GM18951 (cell line): ENCODE results near the gene MRPL14.

Source experiments
- POLR2A ChIP-seq: IDR thresholded peaks from 4 replicates; pipeline ENCODE4 v1.6.1; 2011; ENCODE audit warnings: mild to moderate bottlenecking; ENCODE audit not compliant: insufficient read length, insufficient read depth; ENCODE audit errors: extremely low read depth
- in situ Hi-C: fragments of 300-500 bp; cut with MboI; formaldehyde crosslinking; loops from one replicate; pipeline ENCODE4 v1.12.0; 2022; ENCODE audit warnings: low sequenced_read_pairs, mixed read lengths, inconsistent platforms; ENCODE audit not compliant: unreplicated experiment

The MRPL14 gene

GRCh38 chr6:44142835-44143234 is 15.6 kb upstream of the MRPL14 start:
- no peak for TF ChIP-seq POLR2A
- in situ Hi-C loops, result no loop called here

GRCh38 chr6:44139351-44139743 is 12.1 kb upstream of the MRPL14 start:
- in situ Hi-C loops, result no loop called here
- TF ChIP-seq POLR2A, result no peak

GRCh38 chr6:44138717-44139350 is 11.6 kb upstream of the MRPL14 start:
- in situ Hi-C loops, result no loop called here
- TF ChIP-seq POLR2A, result no peak

- in situ Hi-C loops, result no loop called here
- no peak for TF ChIP-seq POLR2A
These were observed 8.6 kb upstream of the MRPL14 start for GRCh38 chr6:44135875-44136274.

- no peak for TF ChIP-seq POLR2A
- in situ Hi-C loops, result no loop called here
These were observed 8.0 kb upstream of the MRPL14 start for GRCh38 chr6:44135173-44135758.

- no peak for TF ChIP-seq POLR2A
- in situ Hi-C loops, result no loop called here
These were observed 6.9 kb upstream of the MRPL14 start for GRCh38 chr6:44133981-44134711.

GRCh38 chr6:44133003-44133931 is 6.0 kb upstream of the MRPL14 start:
- in situ Hi-C loops, result no loop called here
- no peak for TF ChIP-seq POLR2A

- no peak for TF ChIP-seq POLR2A
- in situ Hi-C loops, result no loop called here
These were observed 5.2 kb upstream of the MRPL14 start for GRCh38 chr6:44132476-44132875.

GRCh38 chr6:44131892-44132291 is 4.6 kb upstream of the MRPL14 start:
- TF ChIP-seq POLR2A, result no peak
- in situ Hi-C loops, result no loop called here

GRCh38 chr6:44129841-44130322 is 2.6 kb upstream of the MRPL14 start:
- in situ Hi-C loops, result no loop called here
- no peak for TF ChIP-seq POLR2A

- in situ Hi-C loops, result no loop called here
These were observed 1.0 kb upstream of the MRPL14 start for GRCh38 chr6:44128020-44128917.

GRCh38 chr6:44126320-44127149 is 717 bp downstream of the MRPL14 start:
- TF ChIP-seq POLR2A, result no peak
- in situ Hi-C loops, result no loop called here

More at GRCh38 chr6:44128020-44128917, 1.0 kb upstream of the MRPL14 start:
- no peak for TF ChIP-seq POLR2A

- in situ Hi-C loops, result no loop called here
- TF ChIP-seq POLR2A, result no peak
These were observed 3.7 kb downstream of the MRPL14 start for GRCh38 chr6:44123544-44123943.
